Osteocyte (in vitro differentiated cells): ENCODE data around the gene ZNF442. TPM values are rescaled to one million over a fixed set of nuclear protein-coding genes. Genes with fewer than 3 reads are reported as not detected.
"Not testable (repeated sequence)": the region's sequence is repeated elsewhere in the genome, so short reads cannot be mapped to it uniquely, and the experiment has no call there.

Source experiments
- DNase-seq: peaks from one replicate; pipeline ENCODE4 v3.0.0; 2021; ENCODE audit warnings: mixed read lengths; ENCODE audit not compliant: unreplicated experiment; ENCODE audit errors: extremely low spot score
- H3K27ac Mint-ChIP-seq: one replicate; pipeline ENCODE4 v1.8.0; 2021; ENCODE audit warnings: mild to moderate bottlenecking, mixed read lengths; ENCODE audit not compliant: unreplicated experiment
- H3K27me3 Mint-ChIP-seq: one replicate; pipeline ENCODE4 v1.8.0; 2021; ENCODE audit warnings: mixed read lengths; ENCODE audit not compliant: unreplicated experiment
- H3K36me3 Mint-ChIP-seq: one replicate; pipeline ENCODE4 v1.8.0; 2021; ENCODE audit warnings: mixed read lengths; ENCODE audit not compliant: unreplicated experiment
- H3K4me1 Mint-ChIP-seq: one replicate; pipeline ENCODE4 v1.8.0; 2021; ENCODE audit warnings: mixed read lengths; ENCODE audit not compliant: unreplicated experiment
- H3K4me3 Mint-ChIP-seq: one replicate; pipeline ENCODE4 v1.8.0; 2021; ENCODE audit warnings: mild to moderate bottlenecking, moderate library complexity, mixed read lengths; ENCODE audit not compliant: unreplicated experiment
- H3K9me3 Mint-ChIP-seq: one replicate; pipeline ENCODE4 v1.8.0; 2021; ENCODE audit warnings: mixed read lengths; ENCODE audit not compliant: unreplicated experiment
- CTCF ChIP-seq: fragments of 200-600 bp; sonication (generic); IDR thresholded peaks from 2 replicates; pipeline ENCODE4 v1.5.0; 2021; ENCODE audit warnings: antibody characterized with exemption, mild to moderate bottlenecking, moderate library complexity
- total RNA-seq: library from RNA; stranded (reverse); gene quantifications from 2 replicates; pipeline ENCODE4 v1.2.1, GENCODE V29; 2021

Gene ZNF442
- total RNA-seq, 1 donor from 2014 or later: 2.3 TPM

DNA sequence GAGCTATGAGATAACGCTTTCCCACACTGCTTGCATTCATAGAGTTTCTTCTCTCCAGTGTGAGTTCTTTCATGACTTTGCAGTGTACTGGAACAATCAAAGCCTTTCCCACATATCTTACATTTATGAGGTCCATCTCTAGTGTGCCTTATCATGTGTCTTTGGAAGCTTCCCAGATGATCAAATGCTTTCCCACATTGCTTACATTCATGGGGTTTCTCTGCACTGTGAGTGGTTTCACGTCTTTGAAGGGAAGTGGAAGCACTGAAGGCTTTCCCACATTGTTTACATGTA is 14.9 kb upstream of the ZNF442 start:
- no peak overlapping the region for H3K27ac Mint-ChIP-seq
- H3K27me3 Mint-ChIP-seq: no peaks in the 10 kb centered on the region
- no peaks in the 10 kb centered on the region for H3K4me1 Mint-ChIP-seq
- no peak for TF ChIP-seq CTCF
- H3K36me3 Mint-ChIP-seq: peaks cover 22% of the 10 kb centered on the region
- no peak overlapping the region for H3K4me3 Mint-ChIP-seq
- DNase-seq: no peak
- H3K9me3 Mint-ChIP-seq: peaks cover 49% of the 10 kb centered on the region

- no peaks in the 10 kb centered on the region for H3K4me1 Mint-ChIP-seq
- H3K9me3 Mint-ChIP-seq: peaks cover 49% of the 10 kb centered on the region
- no peaks in the 10 kb centered on the region for H3K27me3 Mint-ChIP-seq
Observed at GRCh38 chr19:12379732-12380443, 14.4 kb upstream of the ZNF442 start.

DNA sequence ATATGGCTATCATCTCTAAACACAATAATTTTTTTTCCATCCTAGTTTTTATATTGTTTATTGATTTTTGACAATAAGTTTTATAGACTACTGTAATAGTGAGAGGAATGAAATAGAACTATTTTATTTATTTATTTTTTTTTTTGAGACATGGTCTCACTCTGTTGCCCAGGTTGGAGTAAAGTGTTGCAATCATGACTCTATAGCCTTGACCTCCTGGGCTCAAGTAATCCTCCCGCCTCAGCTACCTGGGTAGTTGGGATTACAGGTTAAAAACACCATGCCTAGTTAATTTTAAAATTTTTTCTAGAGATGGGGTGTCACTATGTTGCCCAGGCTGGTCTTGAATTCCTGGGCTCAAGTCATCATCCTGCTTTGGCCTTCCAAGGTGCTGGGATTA is 8.5 kb upstream of the ZNF442 start:
- no peak for TF ChIP-seq CTCF
- peaks cover 27% of the 10 kb centered on the region for H3K9me3 Mint-ChIP-seq
- H3K4me3 Mint-ChIP-seq: no peak overlapping the region
- H3K4me1 Mint-ChIP-seq: no peaks in the 10 kb centered on the region
- no peak for DNase-seq
- H3K27me3 Mint-ChIP-seq: no peaks in the 10 kb centered on the region
- no peak overlapping the region for H3K27ac Mint-ChIP-seq
- peaks cover 8% of the 10 kb centered on the region for H3K36me3 Mint-ChIP-seq

More at GRCh38 chr19:12379732-12380443, 14.4 kb upstream of the ZNF442 start:
- DNase-seq: no peak
- Mint-ChIP-seq H3K36me3 (peaks cover 20% of the 10 kb centered on the region), H3K27ac (no peak overlapping the region), H3K4me3 (no peak overlapping the region)
- no peak for TF ChIP-seq CTCF

DNA sequence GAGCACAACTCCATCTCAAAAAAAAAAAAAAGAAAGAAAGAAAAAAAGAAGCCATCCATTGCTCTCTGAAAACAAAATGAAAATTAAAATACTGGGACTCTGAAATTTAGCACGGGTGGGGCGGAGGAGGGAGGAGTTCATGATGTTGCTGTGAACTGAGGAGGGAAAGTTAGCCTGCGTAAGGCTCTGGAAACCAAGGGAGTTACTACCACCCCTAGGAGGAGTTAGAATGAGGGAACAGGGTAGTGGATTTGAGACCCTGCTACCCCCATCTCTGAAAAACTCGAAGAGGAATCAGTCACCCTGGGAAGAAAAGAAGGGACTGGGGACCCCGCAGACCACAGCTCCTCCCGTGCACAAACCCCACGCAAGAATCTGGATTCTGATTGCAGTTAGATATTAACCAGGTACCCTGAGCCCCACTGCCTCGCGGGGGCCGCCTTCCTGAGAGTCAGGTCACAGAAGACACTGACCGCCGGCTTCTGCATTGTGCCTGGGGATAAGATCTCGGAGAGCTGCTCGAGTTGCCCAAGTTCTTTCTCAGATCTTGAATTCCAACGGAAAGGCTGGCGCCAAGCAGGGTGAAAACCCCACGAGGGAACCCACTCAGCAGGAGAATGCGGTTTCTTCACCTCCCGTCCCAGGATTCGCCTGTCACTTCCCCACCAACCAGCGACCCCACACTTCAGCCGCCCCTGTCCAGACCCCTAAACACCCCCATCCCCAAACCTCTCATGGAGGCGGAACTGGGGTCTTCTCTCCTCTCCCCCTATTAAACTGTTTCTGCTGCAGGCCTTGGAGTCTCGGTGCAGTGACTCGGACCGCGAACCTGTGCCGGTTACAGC is 870 bp downstream of the ZNF442 start:
- H3K4me3 Mint-ChIP-seq: peak overlapping the region; percentile 93
- TF ChIP-seq CTCF: no peak
- H3K27me3 Mint-ChIP-seq: no peaks in the 10 kb centered on the region
- H3K4me1 Mint-ChIP-seq: peaks cover 15% of the 10 kb centered on the region
- no peaks in the 10 kb centered on the region for H3K9me3 Mint-ChIP-seq
- DNase-seq: no peak
- peak overlapping the region; percentile 94 for H3K27ac Mint-ChIP-seq
- H3K36me3 Mint-ChIP-seq: peaks cover 4% of the 10 kb centered on the region

DNA sequence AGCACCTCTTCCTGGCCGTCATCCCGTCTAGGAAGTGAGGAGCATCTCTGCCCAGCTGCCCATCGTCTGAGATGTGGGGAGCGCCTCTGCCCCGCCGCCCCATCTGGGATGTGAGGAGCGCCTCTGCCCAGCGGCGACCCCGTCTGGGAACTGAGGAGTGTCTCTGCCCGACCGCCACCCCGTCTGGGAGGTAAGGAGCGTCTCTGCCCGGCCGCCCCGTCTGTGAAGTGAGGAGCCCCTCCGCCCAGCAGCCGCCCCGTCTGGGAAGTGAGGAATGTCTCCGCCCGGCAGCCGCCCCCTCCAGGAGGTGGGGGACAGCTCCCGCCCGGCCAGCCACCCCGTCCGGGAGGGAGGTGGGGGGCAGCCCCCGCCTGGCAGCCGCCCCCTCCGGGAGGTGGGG is 3.2 kb downstream of the ZNF442 start:
- H3K4me1 Mint-ChIP-seq: peaks cover 15% of the 10 kb centered on the region
- H3K36me3 Mint-ChIP-seq, H3K27me3 Mint-ChIP-seq, DNase-seq, H3K4me3 Mint-ChIP-seq, H3K27ac Mint-ChIP-seq: not testable (repeated sequence)
- peaks cover 14% of the 10 kb centered on the region for H3K9me3 Mint-ChIP-seq
